Measurements from ENCODE around the gene PIGK.

- no peak for TF ChIP-seq CTCF (conservative IDR thresholded peaks at IDR 0.05; ENCODE audit: low read length)
- no peak for TF ChIP-seq EZH2phosphoT487 (IDR thresholded peaks at IDR 0.05; ENCODE audit: borderline replicate concordance, low read depth, low read length)
Measured at GRCh38 chr1:77253211-77253610, 34.0 kb upstream of the PIGK start.
